WERI-Rb-1 (cell line): ENCODE measurements around the gene SLC43A2.

Experiments
- DNase-seq: peaks from one replicate; pipeline ENCODE4 v3.0.0-alpha.2; 2020
- H3K27ac ChIP-seq: fragments of 250-450 bp; sonication (Bioruptor Pico); 2 replicates; pipeline ENCODE4 v1.5.1; 2020; ENCODE audit warnings: mild to moderate bottlenecking, moderate library complexity
- H3K27me3 ChIP-seq: fragments of 250-450 bp; sonication (Bioruptor Pico); 2 replicates; pipeline ENCODE4 v1.5.1; 2021; ENCODE audit warnings: mild to moderate bottlenecking, low read depth, moderate library complexity; ENCODE audit not compliant: insufficient read depth, severe bottlenecking
- H3K36me3 ChIP-seq: fragments of 250-450 bp; sonication (Bioruptor Pico); 2 replicates; pipeline ENCODE4 v1.5.1; 2020; ENCODE audit warnings: mild to moderate bottlenecking, moderate library complexity
- H3K4me3 ChIP-seq: 2 replicates; pipeline ENCODE4 v1.5.1; 2011; ENCODE audit warnings: low read depth, mild to moderate bottlenecking, control low read depth, low read length
- H3K9me3 ChIP-seq: fragments of 250-450 bp; sonication (Bioruptor Pico); 2 replicates; pipeline ENCODE4 v1.5.1; 2021; ENCODE audit warnings: mild to moderate bottlenecking, moderate library complexity; ENCODE audit not compliant: severe bottlenecking
- TF ChIP-seq, protein P1 (sequence below): IDR thresholded peaks from 2 replicates; pipeline ENCODE4 v1.5.1; 2011; ENCODE audit warnings: low read depth, mild to moderate bottlenecking, control low read depth, inconsistent platforms, low read length

The SLC43A2 gene

GRCh38 chr17:1580979-1581676, 47.5 kb downstream of the SLC43A2 start:
- Histone ChIP-seq H3K36me3 (peaks cover 12% of the 10 kb centered on the region), H3K9me3 (no peaks in the 10 kb centered on the region), H3K27ac (no peak overlapping the region), H3K27me3 (no peaks in the 10 kb centered on the region), H3K4me3 (no peak overlapping the region)
- DNase-seq: no peak
- TF ChIP-seq, protein P1, sequence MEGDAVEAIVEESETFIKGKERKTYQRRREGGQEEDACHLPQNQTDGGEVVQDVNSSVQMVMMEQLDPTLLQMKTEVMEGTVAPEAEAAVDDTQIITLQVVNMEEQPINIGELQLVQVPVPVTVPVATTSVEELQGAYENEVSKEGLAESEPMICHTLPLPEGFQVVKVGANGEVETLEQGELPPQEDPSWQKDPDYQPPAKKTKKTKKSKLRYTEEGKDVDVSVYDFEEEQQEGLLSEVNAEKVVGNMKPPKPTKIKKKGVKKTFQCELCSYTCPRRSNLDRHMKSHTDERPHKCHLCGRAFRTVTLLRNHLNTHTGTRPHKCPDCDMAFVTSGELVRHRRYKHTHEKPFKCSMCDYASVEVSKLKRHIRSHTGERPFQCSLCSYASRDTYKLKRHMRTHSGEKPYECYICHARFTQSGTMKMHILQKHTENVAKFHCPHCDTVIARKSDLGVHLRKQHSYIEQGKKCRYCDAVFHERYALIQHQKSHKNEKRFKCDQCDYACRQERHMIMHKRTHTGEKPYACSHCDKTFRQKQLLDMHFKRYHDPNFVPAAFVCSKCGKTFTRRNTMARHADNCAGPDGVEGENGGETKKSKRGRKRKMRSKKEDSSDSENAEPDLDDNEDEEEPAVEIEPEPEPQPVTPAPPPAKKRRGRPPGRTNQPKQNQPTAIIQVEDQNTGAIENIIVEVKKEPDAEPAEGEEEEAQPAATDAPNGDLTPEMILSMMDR: no peak

GRCh38 chr17:1578029-1578428, 50.6 kb downstream of the SLC43A2 start:
- H3K4me3 ChIP-seq: no peak overlapping the region
- no peaks in the 10 kb centered on the region for H3K9me3 ChIP-seq
- H3K27me3 ChIP-seq: no peaks in the 10 kb centered on the region
- H3K36me3 ChIP-seq: peaks cover 8% of the 10 kb centered on the region; the same call in 1 of the 2 replicates
- TF ChIP-seq, protein P1: no peak
- H3K27ac ChIP-seq: no peak overlapping the region
- no peak for DNase-seq

GRCh38 chr17:1577583-1578013, 51.0 kb downstream of the SLC43A2 start:
- TF ChIP-seq, protein P1: no peak
- Histone ChIP-seq H3K27ac (no peak overlapping the region), H3K36me3 (peaks cover 8% of the 10 kb centered on the region; the same call in 1 of the 2 replicates), H3K27me3 (no peaks in the 10 kb centered on the region), H3K9me3 (no peaks in the 10 kb centered on the region), H3K4me3 (no peak overlapping the region)
- no peak for DNase-seq

DNA sequence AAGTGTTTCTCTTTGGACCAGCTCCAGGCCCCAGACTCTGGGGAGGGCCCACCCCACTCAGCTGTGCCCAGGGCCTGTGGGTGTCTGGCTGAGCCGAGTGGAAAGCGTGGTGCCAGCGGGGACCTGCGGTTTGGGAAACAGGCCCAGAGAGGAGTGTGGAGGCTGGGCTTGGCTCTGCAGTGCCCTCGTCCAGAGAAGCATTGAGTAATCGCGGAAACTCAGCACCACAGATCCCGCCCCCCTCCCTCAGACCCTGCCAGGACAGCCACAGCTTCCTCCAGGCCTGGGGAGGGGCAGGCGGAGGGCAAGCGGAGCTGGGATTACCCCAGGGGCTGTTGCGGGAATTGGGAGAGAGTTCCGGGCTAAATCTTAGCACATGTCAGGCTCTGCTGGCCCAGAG, 51.5 kb downstream of the SLC43A2 start:
- H3K36me3 ChIP-seq: peaks cover 4% of the 10 kb centered on the region; the same call in 1 of the 2 replicates
- no peak overlapping the region for H3K27ac ChIP-seq
- TF ChIP-seq, protein P1: no peak
- H3K4me3 ChIP-seq: no peak overlapping the region
- H3K27me3 ChIP-seq: no peaks in the 10 kb centered on the region
- no peak for DNase-seq
- no peaks in the 10 kb centered on the region for H3K9me3 ChIP-seq

DNA sequence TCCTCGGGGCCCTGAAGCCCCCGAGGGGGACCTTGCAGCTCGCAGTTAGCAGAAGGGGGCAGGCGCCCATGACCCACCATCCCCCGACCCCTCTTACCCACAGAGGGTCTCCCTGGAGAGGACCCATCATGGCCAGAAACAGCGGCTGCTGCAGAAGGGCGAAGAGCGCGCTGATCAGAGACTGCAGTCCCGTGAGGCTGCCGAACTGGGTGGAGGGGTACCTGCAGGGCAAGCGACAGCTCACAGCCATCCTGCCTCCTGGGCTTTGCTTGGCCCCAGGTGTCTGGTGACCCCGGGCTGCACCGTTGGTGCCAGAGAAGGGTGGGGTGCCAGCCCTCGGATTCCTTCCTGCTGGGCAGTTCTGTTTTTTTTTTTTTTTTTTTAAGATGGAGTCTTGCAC, 52.1 kb downstream of the SLC43A2 start:
- Histone ChIP-seq H3K9me3 (no peaks in the 10 kb centered on the region), H3K27ac (no peak overlapping the region), H3K27me3 (no peaks in the 10 kb centered on the region), H3K4me3 (no peak overlapping the region), H3K36me3 (peaks cover 4% of the 10 kb centered on the region; the same call in 1 of the 2 replicates)
- no peak for DNase-seq
- TF ChIP-seq, protein P1: no peak
